HCT116 (cell line): ENCODE results near the gene RNF183.

Experiments used
- CEBPB ChIP-seq: IDR thresholded peaks from 2 replicates; pipeline ENCODE4 v1.6.1; 2012; ENCODE audit warnings: low read depth
- EZH2 ChIP-seq: fragments of 200-600 bp; sonication (generic); IDR thresholded peaks from 2 replicates; pipeline ENCODE4 v1.6.1; 2017; ENCODE audit warnings: antibody characterized with exemption, mixed run types
- EZH2phosphoT487 ChIP-seq: fragments of 200-600 bp; IDR thresholded peaks from 2 replicates; pipeline ENCODE4 v1.6.1; 2018; ENCODE audit warnings: antibody characterized with exemption, borderline replicate concordance
- FOSL1 ChIP-seq: IDR thresholded peaks from 2 replicates; pipeline ENCODE4 v1.6.1; 2012; ENCODE audit warnings: low read depth
- JUND ChIP-seq: IDR thresholded peaks from 2 replicates; pipeline ENCODE4 v1.6.1; 2012
- POLR2A ChIP-seq: IDR thresholded peaks from 2 replicates; pipeline ENCODE4 v1.7.0; 2011; ENCODE audit warnings: borderline replicate concordance; ENCODE audit not compliant: insufficient read depth, insufficient read length; ENCODE audit errors: extremely low read depth
- SRF ChIP-seq: IDR thresholded peaks from 2 replicates; pipeline ENCODE4 v1.6.1; 2012; ENCODE audit warnings: low read depth
- YY1 ChIP-seq: IDR thresholded peaks from 2 replicates; pipeline ENCODE4 v1.6.1; 2011; ENCODE audit warnings: low read length, low read depth, moderate library complexity, mild to moderate bottlenecking; ENCODE audit not compliant: insufficient replicate concordance; ENCODE audit errors: extremely low read depth
- ZNF274 ChIP-seq: fragments of 200-500 bp; sonication (Bioruptor generic); IDR thresholded peaks from 2 replicates; pipeline ENCODE4 v1.6.1; 2014; ENCODE audit warnings: mild to moderate bottlenecking, low read depth, low read length, inconsistent platforms
- TF ChIP-seq, protein P1 (sequence below), 3 experiments: fragments of 200-600 bp in 1 of 3; sonication (generic) in 1 of 3; IDR thresholded peaks in 2 of 3; conservative IDR thresholded peaks in 1 of 3; 2 replicates each; pipeline ENCODE4 v1.5.1; 2012 to 2017; ENCODE audit warnings: low read depth in 2 of 3, low read length in 2 of 3, antibody characterized with exemption in 1 of 3, borderline replicate concordance in 1 of 3, control low read depth in 1 of 3, mild to moderate bottlenecking in 1 of 3, mixed read lengths in 1 of 3, mixed run types in 1 of 3, moderate library complexity in 1 of 3; ENCODE audit not compliant: insufficient read depth in 1 of 3
- TF ChIP-seq, protein P2 (sequence below): IDR thresholded peaks from 2 replicates; pipeline ENCODE4 v1.6.1; 2012
- TF ChIP-seq, protein P3 (sequence below): IDR thresholded peaks from 2 replicates; pipeline ENCODE4 v1.6.1; 2012; ENCODE audit warnings: low read depth
- TF ChIP-seq, protein P4 (sequence below): IDR thresholded peaks from 2 replicates; pipeline ENCODE4 v1.6.1; 2012

DNA sequence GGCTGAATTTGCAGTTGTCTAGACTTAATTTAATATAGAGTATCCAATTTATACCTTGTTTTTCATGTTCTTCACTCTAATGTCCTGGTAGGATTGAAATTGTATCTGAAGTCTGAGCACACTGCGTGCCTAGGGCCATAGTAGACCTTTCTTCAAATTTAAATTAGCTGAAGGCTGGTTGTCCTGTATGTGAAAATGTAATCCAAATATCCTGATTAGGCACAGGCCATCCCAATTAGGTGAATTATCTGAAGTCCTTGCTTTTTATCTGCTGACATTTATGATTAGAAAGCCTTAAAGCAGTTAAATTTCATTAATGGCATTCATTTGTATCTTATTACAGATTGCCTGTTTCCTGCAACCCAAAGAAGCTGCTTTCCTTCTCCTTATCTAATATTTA is 48.2 kb downstream of the RNF183 start:
- no peak for TF ChIP-seq POLR2A
- TF ChIP-seq, protein P1, sequence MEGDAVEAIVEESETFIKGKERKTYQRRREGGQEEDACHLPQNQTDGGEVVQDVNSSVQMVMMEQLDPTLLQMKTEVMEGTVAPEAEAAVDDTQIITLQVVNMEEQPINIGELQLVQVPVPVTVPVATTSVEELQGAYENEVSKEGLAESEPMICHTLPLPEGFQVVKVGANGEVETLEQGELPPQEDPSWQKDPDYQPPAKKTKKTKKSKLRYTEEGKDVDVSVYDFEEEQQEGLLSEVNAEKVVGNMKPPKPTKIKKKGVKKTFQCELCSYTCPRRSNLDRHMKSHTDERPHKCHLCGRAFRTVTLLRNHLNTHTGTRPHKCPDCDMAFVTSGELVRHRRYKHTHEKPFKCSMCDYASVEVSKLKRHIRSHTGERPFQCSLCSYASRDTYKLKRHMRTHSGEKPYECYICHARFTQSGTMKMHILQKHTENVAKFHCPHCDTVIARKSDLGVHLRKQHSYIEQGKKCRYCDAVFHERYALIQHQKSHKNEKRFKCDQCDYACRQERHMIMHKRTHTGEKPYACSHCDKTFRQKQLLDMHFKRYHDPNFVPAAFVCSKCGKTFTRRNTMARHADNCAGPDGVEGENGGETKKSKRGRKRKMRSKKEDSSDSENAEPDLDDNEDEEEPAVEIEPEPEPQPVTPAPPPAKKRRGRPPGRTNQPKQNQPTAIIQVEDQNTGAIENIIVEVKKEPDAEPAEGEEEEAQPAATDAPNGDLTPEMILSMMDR (IDR thresholded peaks at IDR 0.05 in 2 of 3, conservative IDR thresholded peaks at IDR 0.05 in 1 of 3; ENCODE audit: borderline replicate concordance in 1 of 3, insufficient read depth in 1 of 3, low read depth in 2 of 3, low read length in 2 of 3), result no peak
- TF ChIP-seq, protein P2, sequence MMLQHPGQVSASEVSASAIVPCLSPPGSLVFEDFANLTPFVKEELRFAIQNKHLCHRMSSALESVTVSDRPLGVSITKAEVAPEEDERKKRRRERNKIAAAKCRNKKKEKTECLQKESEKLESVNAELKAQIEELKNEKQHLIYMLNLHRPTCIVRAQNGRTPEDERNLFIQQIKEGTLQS, result no peak
- TF ChIP-seq, protein P3, sequence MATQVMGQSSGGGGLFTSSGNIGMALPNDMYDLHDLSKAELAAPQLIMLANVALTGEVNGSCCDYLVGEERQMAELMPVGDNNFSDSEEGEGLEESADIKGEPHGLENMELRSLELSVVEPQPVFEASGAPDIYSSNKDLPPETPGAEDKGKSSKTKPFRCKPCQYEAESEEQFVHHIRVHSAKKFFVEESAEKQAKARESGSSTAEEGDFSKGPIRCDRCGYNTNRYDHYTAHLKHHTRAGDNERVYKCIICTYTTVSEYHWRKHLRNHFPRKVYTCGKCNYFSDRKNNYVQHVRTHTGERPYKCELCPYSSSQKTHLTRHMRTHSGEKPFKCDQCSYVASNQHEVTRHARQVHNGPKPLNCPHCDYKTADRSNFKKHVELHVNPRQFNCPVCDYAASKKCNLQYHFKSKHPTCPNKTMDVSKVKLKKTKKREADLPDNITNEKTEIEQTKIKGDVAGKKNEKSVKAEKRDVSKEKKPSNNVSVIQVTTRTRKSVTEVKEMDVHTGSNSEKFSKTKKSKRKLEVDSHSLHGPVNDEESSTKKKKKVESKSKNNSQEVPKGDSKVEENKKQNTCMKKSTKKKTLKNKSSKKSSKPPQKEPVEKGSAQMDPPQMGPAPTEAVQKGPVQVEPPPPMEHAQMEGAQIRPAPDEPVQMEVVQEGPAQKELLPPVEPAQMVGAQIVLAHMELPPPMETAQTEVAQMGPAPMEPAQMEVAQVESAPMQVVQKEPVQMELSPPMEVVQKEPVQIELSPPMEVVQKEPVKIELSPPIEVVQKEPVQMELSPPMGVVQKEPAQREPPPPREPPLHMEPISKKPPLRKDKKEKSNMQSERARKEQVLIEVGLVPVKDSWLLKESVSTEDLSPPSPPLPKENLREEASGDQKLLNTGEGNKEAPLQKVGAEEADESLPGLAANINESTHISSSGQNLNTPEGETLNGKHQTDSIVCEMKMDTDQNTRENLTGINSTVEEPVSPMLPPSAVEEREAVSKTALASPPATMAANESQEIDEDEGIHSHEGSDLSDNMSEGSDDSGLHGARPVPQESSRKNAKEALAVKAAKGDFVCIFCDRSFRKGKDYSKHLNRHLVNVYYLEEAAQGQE, result no peak
- TF ChIP-seq JUND, result no peak
- no peak for TF ChIP-seq FOSL1
- TF ChIP-seq SRF, result no peak
- TF ChIP-seq EZH2phosphoT487, result no peak
- no peak for TF ChIP-seq EZH2
- TF ChIP-seq ZNF274, result no peak
- no peak for TF ChIP-seq CEBPB
- no peak for TF ChIP-seq YY1
- TF ChIP-seq, protein P4, sequence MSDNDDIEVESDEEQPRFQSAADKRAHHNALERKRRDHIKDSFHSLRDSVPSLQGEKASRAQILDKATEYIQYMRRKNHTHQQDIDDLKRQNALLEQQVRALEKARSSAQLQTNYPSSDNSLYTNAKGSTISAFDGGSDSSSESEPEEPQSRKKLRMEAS, result no peak
